GM15510 (cell line): Measurements from ENCODE around the gene RNU6-7.

Experiments used
- POLR2A ChIP-seq: IDR thresholded peaks from 3 replicates; pipeline ENCODE4 v1.6.1; 2011; ENCODE audit warnings: borderline replicate concordance; ENCODE audit not compliant: insufficient read length; ENCODE audit errors: extremely low read depth

The RNU6-7 gene

GRCh38 chr14:32201816-32202490, at the start of gene RNU6-7:
TSS of gene RNU6-7 (plus strand) at chr14:32202045.
- no peak for TF ChIP-seq POLR2A

GRCh38 chr14:32166029-32166428, 35.8 kb upstream of the RNU6-7 start:
- TF ChIP-seq POLR2A, result no peak

GRCh38 chr14:32166924-32167323, 34.9 kb upstream of the RNU6-7 start:
- TF ChIP-seq POLR2A, result no peak

GRCh38 chr14:32167907-32168306, 33.9 kb upstream of the RNU6-7 start:
- TF ChIP-seq POLR2A, result no peak

- no peak for TF ChIP-seq POLR2A
Measured at GRCh38 chr14:32169191-32169590, 32.7 kb upstream of the RNU6-7 start.

GRCh38 chr14:32171469-32171868, 30.4 kb upstream of the RNU6-7 start:
- TF ChIP-seq POLR2A, result no peak

GRCh38 chr14:32183151-32184058, 18.4 kb upstream of the RNU6-7 start:
- TF ChIP-seq POLR2A, result no peak

GRCh38 chr14:32185097-32185496, 16.7 kb upstream of the RNU6-7 start:
- TF ChIP-seq POLR2A, result no peak

GRCh38 chr14:32186248-32186647, 15.6 kb upstream of the RNU6-7 start:
- TF ChIP-seq POLR2A, result no peak

GRCh38 chr14:32189811-32190210, 12.0 kb upstream of the RNU6-7 start:
- no peak for TF ChIP-seq POLR2A

- TF ChIP-seq POLR2A, result no peak
Measured at GRCh38 chr14:32190673-32191072, 11.2 kb upstream of the RNU6-7 start.

GRCh38 chr14:32192712-32193373, 9.0 kb upstream of the RNU6-7 start:
- no peak for TF ChIP-seq POLR2A

GRCh38 chr14:32193532-32193931, 8.3 kb upstream of the RNU6-7 start:
- TF ChIP-seq POLR2A, result no peak

- TF ChIP-seq POLR2A, result no peak
Measured at GRCh38 chr14:32195636-32196035, 6.2 kb upstream of the RNU6-7 start.

GRCh38 chr14:32197919-32198318, 3.9 kb upstream of the RNU6-7 start:
- TF ChIP-seq POLR2A, result no peak
